ENCODE measurements around the gene CCBE1. TPM values are rescaled to one million over a fixed set of nuclear protein-coding genes. Genes with fewer than 3 reads are reported as not detected.

Gene CCBE1
- total and polyA plus RNA-seq, 2 donors (not counting 1 experiment from before 2014, with no cell fraction given): 122 TPM

DNA sequence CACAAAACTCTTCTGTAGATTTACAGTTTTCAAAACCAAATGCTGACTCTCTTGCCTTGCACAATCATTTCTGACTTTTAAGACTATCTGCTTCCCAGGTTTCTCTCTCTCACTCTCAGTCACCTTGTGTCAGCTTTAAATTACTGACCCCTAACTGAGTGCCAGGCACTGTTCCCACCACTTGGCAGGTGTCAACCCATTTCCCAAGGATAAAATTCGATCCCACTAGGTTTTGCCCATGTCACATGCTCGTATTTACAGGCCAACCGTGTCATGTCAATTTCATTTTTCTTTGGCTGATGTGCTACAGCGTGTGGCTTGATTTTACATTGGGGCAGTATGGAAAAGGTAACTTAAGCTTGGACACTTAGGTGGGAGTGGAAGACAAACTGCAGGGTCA is 312.0 kb downstream of the CCBE1 start:
- H3K27ac ChIP-seq (ENCODE audit: insufficient read depth, low read length): no peak overlapping the region
- H3K4me3 ChIP-seq (replicated peaks in 1 of 4; ENCODE audit: control extremely low read depth in 1 of 4, insufficient read depth in 1 of 4, low read depth in 3 of 4, low read length in 4 of 4): no peak overlapping the region
- no peaks in the 10 kb centered on the region for H3K9me3 ChIP-seq (ENCODE audit: control insufficient read depth, insufficient read depth, low read depth, low read length)
- TF ChIP-seq EZH2 (IDR thresholded peaks at IDR 0.05; ENCODE audit: low read length, missing control alignments): no peak
- TF ChIP-seq, protein P1, sequence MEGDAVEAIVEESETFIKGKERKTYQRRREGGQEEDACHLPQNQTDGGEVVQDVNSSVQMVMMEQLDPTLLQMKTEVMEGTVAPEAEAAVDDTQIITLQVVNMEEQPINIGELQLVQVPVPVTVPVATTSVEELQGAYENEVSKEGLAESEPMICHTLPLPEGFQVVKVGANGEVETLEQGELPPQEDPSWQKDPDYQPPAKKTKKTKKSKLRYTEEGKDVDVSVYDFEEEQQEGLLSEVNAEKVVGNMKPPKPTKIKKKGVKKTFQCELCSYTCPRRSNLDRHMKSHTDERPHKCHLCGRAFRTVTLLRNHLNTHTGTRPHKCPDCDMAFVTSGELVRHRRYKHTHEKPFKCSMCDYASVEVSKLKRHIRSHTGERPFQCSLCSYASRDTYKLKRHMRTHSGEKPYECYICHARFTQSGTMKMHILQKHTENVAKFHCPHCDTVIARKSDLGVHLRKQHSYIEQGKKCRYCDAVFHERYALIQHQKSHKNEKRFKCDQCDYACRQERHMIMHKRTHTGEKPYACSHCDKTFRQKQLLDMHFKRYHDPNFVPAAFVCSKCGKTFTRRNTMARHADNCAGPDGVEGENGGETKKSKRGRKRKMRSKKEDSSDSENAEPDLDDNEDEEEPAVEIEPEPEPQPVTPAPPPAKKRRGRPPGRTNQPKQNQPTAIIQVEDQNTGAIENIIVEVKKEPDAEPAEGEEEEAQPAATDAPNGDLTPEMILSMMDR (conservative IDR thresholded peaks at IDR 0.05 in 1 of 2, IDR thresholded peaks at IDR 0.05 in 1 of 2; ENCODE audit: low read depth in 1 of 2, low read length in 2 of 2): no peak
- no peaks in the 10 kb centered on the region for H3K4me1 ChIP-seq (ENCODE audit: control insufficient read depth, extremely low read depth, insufficient read depth, low read length)
- no peak overlapping the region for H3K9ac ChIP-seq (ENCODE audit: insufficient read depth, low read length)
- no peak overlapping the region for H2AFZ ChIP-seq (ENCODE audit: low read length)
- H3K36me3 ChIP-seq (ENCODE audit: control insufficient read depth, insufficient read depth, low read length): no peaks in the 10 kb centered on the region
- no peak for DNase-seq (ENCODE audit: low read depth in 2 of 2)
- H3K4me2 ChIP-seq (ENCODE audit: extremely low read depth, insufficient read depth, low read length): no peak overlapping the region
- no peaks in the 10 kb centered on the region for H3K27me3 ChIP-seq (ENCODE audit: control insufficient read depth, insufficient read depth, low read length)
- no peaks in the 10 kb centered on the region for H4K20me1 ChIP-seq (ENCODE audit: control insufficient read depth, extremely low read depth, insufficient read depth, low read length)
- H3K79me2 ChIP-seq (ENCODE audit: control insufficient read depth, insufficient read depth, low read length): no peaks in the 10 kb centered on the region

DNA sequence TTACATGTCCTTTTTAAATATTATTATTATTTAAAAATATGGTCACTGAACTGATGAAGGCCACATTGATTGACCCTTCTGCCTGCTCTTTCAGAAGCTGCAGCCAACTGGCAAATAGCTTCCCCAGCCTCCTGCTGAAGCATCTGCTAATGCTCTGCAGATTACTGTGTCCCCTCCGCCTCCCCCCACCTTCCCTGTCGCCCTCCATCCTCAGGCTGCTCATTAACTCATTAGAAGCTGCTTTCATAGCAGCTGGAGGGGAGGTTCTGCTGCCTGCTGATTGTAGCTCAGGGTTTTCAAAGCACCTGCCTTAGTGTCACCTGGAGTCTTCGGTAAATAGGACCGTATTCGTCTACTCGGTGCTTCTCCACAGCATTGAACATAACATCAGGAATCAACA is 313.4 kb downstream of the CCBE1 start:
- no peak overlapping the region for H3K9ac ChIP-seq (ENCODE audit: insufficient read depth, low read length)
- no peaks in the 10 kb centered on the region for H3K27me3 ChIP-seq (ENCODE audit: control insufficient read depth, insufficient read depth, low read length)
- no peak overlapping the region for H3K4me3 ChIP-seq (replicated peaks in 1 of 4; ENCODE audit: control extremely low read depth in 1 of 4, insufficient read depth in 1 of 4, low read depth in 3 of 4, low read length in 4 of 4)
- no peak overlapping the region for H3K4me2 ChIP-seq (ENCODE audit: extremely low read depth, insufficient read depth, low read length)
- peaks cover 2% of the 10 kb centered on the region for H3K4me1 ChIP-seq (ENCODE audit: control insufficient read depth, extremely low read depth, insufficient read depth, low read length)
- H2AFZ ChIP-seq (ENCODE audit: low read length): no peak overlapping the region
- DNase-seq (ENCODE audit: low read depth in 2 of 2): no peak
- H3K79me2 ChIP-seq (ENCODE audit: control insufficient read depth, insufficient read depth, low read length): no peaks in the 10 kb centered on the region
- H3K36me3 ChIP-seq (ENCODE audit: control insufficient read depth, insufficient read depth, low read length): no peaks in the 10 kb centered on the region
- no peak overlapping the region for H3K27ac ChIP-seq (ENCODE audit: insufficient read depth, low read length)
- H3K9me3 ChIP-seq (ENCODE audit: control insufficient read depth, insufficient read depth, low read depth, low read length): no peaks in the 10 kb centered on the region
- TF ChIP-seq, protein P1 (conservative IDR thresholded peaks at IDR 0.05 in 1 of 2, IDR thresholded peaks at IDR 0.05 in 1 of 2; ENCODE audit: low read depth in 1 of 2, low read length in 2 of 2): no peak
- TF ChIP-seq EZH2 (IDR thresholded peaks at IDR 0.05; ENCODE audit: low read length, missing control alignments): no peak
- no peaks in the 10 kb centered on the region for H4K20me1 ChIP-seq (ENCODE audit: control insufficient read depth, extremely low read depth, insufficient read depth, low read length)

DNA sequence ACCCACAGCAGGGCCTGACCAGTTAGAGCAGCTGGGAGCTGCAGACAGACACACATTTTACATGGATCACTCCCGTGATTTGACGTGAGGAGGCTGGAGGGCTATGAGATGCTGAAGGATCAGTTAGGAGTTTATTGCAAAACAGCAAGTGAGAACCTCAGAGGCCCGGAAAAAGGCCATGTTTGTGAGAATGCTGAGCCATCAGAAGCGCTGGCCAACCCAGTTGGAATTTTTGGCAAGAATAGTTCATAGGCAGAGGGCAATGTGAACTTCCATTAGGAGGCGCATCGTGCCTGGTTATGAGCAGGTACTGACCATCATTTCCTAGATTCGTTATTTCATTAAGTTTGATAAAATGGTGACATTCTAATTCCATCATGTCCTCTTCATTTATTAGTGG is 314.8 kb downstream of the CCBE1 start:
- Histone ChIP-seq H3K4me1 (ENCODE audit: control insufficient read depth, extremely low read depth, insufficient read depth, low read length) (peaks cover 2% of the 10 kb centered on the region), H3K27me3 (ENCODE audit: control insufficient read depth, insufficient read depth, low read length) (no peaks in the 10 kb centered on the region), H3K79me2 (ENCODE audit: control insufficient read depth, insufficient read depth, low read length) (no peaks in the 10 kb centered on the region), H3K27ac (ENCODE audit: insufficient read depth, low read length) (no peak overlapping the region), H2AFZ (ENCODE audit: low read length) (no peak overlapping the region), H3K36me3 (ENCODE audit: control insufficient read depth, insufficient read depth, low read length) (no peaks in the 10 kb centered on the region), H3K9ac (ENCODE audit: insufficient read depth, low read length) (no peak overlapping the region), H3K4me3 (replicated peaks in 1 of 4; ENCODE audit: control extremely low read depth in 1 of 4, insufficient read depth in 1 of 4, low read depth in 3 of 4, low read length in 4 of 4) (no peak overlapping the region), H3K9me3 (ENCODE audit: control insufficient read depth, insufficient read depth, low read depth, low read length) (no peaks in the 10 kb centered on the region), H4K20me1 (ENCODE audit: control insufficient read depth, extremely low read depth, insufficient read depth, low read length) (no peaks in the 10 kb centered on the region), H3K4me2 (ENCODE audit: extremely low read depth, insufficient read depth, low read length) (no peak overlapping the region)
- TF ChIP-seq EZH2 (IDR thresholded peaks at IDR 0.05; ENCODE audit: low read length, missing control alignments): no peak
- TF ChIP-seq, protein P1 (conservative IDR thresholded peaks at IDR 0.05 in 1 of 2, IDR thresholded peaks at IDR 0.05 in 1 of 2; ENCODE audit: low read depth in 1 of 2, low read length in 2 of 2): peak in 1 of 2 donors; percentile 7
- peak in 1 of 2 donors; percentile 49 for DNase-seq (ENCODE audit: low read depth in 2 of 2)
